Activated B cell treated with CpG ODN at 0.5 μM for 24 hours (primary cell): ENCODE data around the gene SMURF1. TPM values are rescaled to one million over a fixed set of nuclear protein-coding genes. Genes with fewer than 3 reads are reported as not detected.

Source experiments
- ATAC-seq: fragments of 200-7000 bp; cut with Tn5 transposase; one replicate; pipeline ENCODE4 v1.10.0; 2021; ENCODE audit warnings: low read depth, mild to moderate bottlenecking, moderate library complexity
- CTCF ChIA-PET: fragments of 350-600 bp; sonication (Branson Sonifier 250); formaldehyde crosslinking; loops from one replicate; lab custom pipeline; 2021; ENCODE audit warnings: antibody characterized with exemption; lab: Charles Lee
- POLR2A ChIA-PET: fragments of 350-600 bp; sonication (Branson Sonifier 250); formaldehyde crosslinking; loops from one replicate; lab custom pipeline; 2021; ENCODE audit warnings: antibody characterized with exemption; lab: Charles Lee
- DNase-seq: peaks from one replicate; pipeline ENCODE4 v3.0.0; 2022
- H3K27ac Mint-ChIP-seq: one replicate; pipeline ENCODE4 v1.8.0; 2020; ENCODE audit warnings: mixed read lengths
- H3K27me3 Mint-ChIP-seq: one replicate; pipeline ENCODE4 v1.8.0; 2021; ENCODE audit warnings: mixed read lengths
- H3K36me3 Mint-ChIP-seq: one replicate; pipeline ENCODE4 v1.8.0; 2021; ENCODE audit warnings: low read depth, mixed read lengths
- H3K4me1 Mint-ChIP-seq: one replicate; pipeline ENCODE4 v1.8.0; 2021; ENCODE audit warnings: mixed read lengths
- H3K4me3 Mint-ChIP-seq: one replicate; pipeline ENCODE4 v1.8.0; 2020; ENCODE audit warnings: mild to moderate bottlenecking, mixed read lengths
- H3K9me3 Mint-ChIP-seq: one replicate; pipeline ENCODE4 v1.8.0; 2020; ENCODE audit warnings: mixed read lengths
- CTCF ChIP-seq: fragments of 200-600 bp; IDR thresholded peaks from one replicate; pipeline ENCODE4 v1.8.0; 2022; ENCODE audit warnings: antibody characterized with exemption, mild to moderate bottlenecking
- intact Hi-C: fragments of 100-400 bp; cut with micrococcal nuclease; formaldehyde crosslinking; loops from one replicate; pipeline ENCODE4 v1.15.1; 2024
- total RNA-seq: library from RNA; stranded (reverse); gene quantifications from 2 replicates; pipeline ENCODE4 v1.2.3, GENCODE V29; 2022

SMURF1 gene
- total RNA-seq, 1 donor from 2014 or later, result 23.1 TPM

GRCh38 chr7:99076615-99077014, 67.3 kb downstream of the SMURF1 start:
- no peaks in the 10 kb centered on the region for H3K27me3 Mint-ChIP-seq

DNA sequence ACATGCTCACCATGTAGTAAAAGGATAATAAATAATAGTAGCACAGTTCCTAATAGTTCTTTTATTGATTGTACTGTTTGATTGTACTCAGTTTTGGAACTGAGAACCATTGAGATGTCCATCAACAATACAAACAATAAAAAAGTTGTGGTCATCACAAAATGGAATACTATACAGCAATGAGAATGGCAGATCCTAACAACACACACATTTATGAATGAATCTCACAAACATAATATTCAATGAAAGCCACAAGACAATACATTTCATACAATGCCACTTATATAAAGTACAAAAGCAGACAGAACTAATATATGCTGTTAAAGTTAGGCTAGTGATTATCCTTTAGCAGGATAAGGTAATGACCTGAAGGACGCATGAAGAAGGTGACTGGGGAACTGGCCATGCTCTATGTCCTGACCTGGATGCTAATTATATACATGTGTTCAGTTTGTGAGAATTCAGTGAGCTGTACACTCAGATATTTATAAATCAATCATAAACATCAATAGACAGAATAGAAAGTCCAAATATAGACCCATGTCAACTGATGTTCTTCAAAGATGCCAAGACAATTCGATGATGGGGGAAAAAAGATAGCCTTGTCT, 70.0 kb downstream of the SMURF1 start:
- Mint-ChIP-seq H3K4me1 (peaks cover 18% of the 10 kb centered on the region), H3K27me3 (no peaks in the 10 kb centered on the region), H3K36me3 (peaks cover 8% of the 10 kb centered on the region), H3K27ac (no peak overlapping the region), H3K9me3 (no peaks in the 10 kb centered on the region), H3K4me3 (no peak overlapping the region)
- no peak for TF ChIP-seq CTCF
- ChIA-PET POLR2A (no interaction called here), CTCF (no interaction called here)
- DNase-seq (no peak), ATAC-seq (no peak)
- intact Hi-C loops, result no loop called here

More at GRCh38 chr7:99076615-99077014, 67.3 kb downstream of the SMURF1 start:
- no peaks in the 10 kb centered on the region for H3K9me3 Mint-ChIP-seq
- DNase-seq (no peak), ATAC-seq (no peak)
- H3K36me3 Mint-ChIP-seq, result peaks cover 14% of the 10 kb centered on the region
- no peak overlapping the region for H3K4me3 Mint-ChIP-seq
- intact Hi-C loops, result no loop called here
- TF ChIP-seq CTCF, result no peak
- H3K27ac Mint-ChIP-seq, result no peak overlapping the region
- CTCF ChIA-PET, result no interaction called here
- POLR2A ChIA-PET, result no interaction called here
- peaks cover 28% of the 10 kb centered on the region for H3K4me1 Mint-ChIP-seq

GRCh38 chr7:99072126-99072525, 71.8 kb downstream of the SMURF1 start:
- intact Hi-C loops, result no loop called here
- Mint-ChIP-seq H3K36me3 (peaks cover 8% of the 10 kb centered on the region), H3K9me3 (no peaks in the 10 kb centered on the region), H3K4me1 (peaks cover 20% of the 10 kb centered on the region), H3K4me3 (no peak overlapping the region), H3K27me3 (no peaks in the 10 kb centered on the region), H3K27ac (no peak overlapping the region)
- DNase-seq (no peak), ATAC-seq (no peak)
- POLR2A ChIA-PET, result interaction anchor here (0.6 kb wide), 1 partner anchor 70 kb away, joined by 3 read pairs; no protein-coding TSS in a partner anchor
- no peak for TF ChIP-seq CTCF
- CTCF ChIA-PET, result no interaction called here

GRCh38 chr7:99070361-99070760, 73.5 kb downstream of the SMURF1 start:
- H3K27ac Mint-ChIP-seq, result no peak overlapping the region

More at GRCh38 chr7:99070361-99070760, 73.5 kb downstream of the SMURF1 start:
- POLR2A ChIA-PET, result no interaction called here
- H3K4me3 Mint-ChIP-seq, result no peak overlapping the region
- intact Hi-C loops, result no loop called here
- CTCF ChIA-PET, result interaction anchor here (0.6 kb wide), 1 partner anchor 51 kb away, joined by 3 read pairs; no protein-coding TSS in a partner anchor
- ATAC-seq, result no peak
- no peak for DNase-seq
- peaks cover 6% of the 10 kb centered on the region for H3K36me3 Mint-ChIP-seq
- H3K4me1 Mint-ChIP-seq, result peaks cover 16% of the 10 kb centered on the region
- H3K9me3 Mint-ChIP-seq, result no peaks in the 10 kb centered on the region
- TF ChIP-seq CTCF, result no peak
- no peaks in the 10 kb centered on the region for H3K27me3 Mint-ChIP-seq
